ENCODE results near the gene GATA6.

Gene GATA6

DNA sequence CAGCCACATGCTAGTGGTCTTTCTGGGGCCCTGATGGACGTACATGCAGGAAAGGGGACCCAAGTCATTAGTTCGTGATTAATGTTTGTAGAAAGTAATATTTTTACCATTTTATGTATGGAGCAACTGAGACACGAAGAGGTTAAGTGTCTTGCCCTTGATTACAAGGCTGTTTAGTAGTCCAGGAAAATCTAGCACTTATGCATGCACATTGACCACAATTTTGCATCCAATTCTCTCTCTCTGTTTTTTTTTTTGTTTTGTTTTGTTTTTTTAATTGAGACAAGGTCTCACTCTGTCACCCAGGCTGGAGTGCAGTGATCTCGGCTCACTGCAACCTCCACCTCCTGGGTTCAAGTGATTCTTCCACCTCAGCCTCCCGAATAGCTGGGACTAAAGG lies 8.3 kb upstream of the GATA6 start:
- H2AFZ ChIP-seq (ENCODE audit: low read depth, low read length, severe bottlenecking), result no peak overlapping the region
- H3K9me2 ChIP-seq (replicated peaks; ENCODE audit: insufficient read depth, low read length), result no peaks in the 10 kb centered on the region
- H3K79me2 ChIP-seq (ENCODE audit: insufficient read depth, low read length), result no peaks in the 10 kb centered on the region
- H3K36me3 ChIP-seq (ENCODE audit: low read length), result no peaks in the 10 kb centered on the region
- no peaks in the 10 kb centered on the region for H3F3A ChIP-seq (ENCODE audit: insufficient read depth)
- H3K9ac ChIP-seq (ENCODE audit: low read length), result no peak overlapping the region
- H3K4me2 ChIP-seq (ENCODE audit: low read depth, low read length, poor library complexity, severe bottlenecking), result no peak overlapping the region
- H3K27ac ChIP-seq (ENCODE audit: low read depth, low read length), result no peak overlapping the region
- no peak overlapping the region for H3K4me3 ChIP-seq (ENCODE audit: insufficient read depth, low read length, poor library complexity, severe bottlenecking)
- no peaks in the 10 kb centered on the region for H3K27me3 ChIP-seq (ENCODE audit: low read length)
- no peaks in the 10 kb centered on the region for H3K9me3 ChIP-seq (ENCODE audit: insufficient read depth, low read length)
- H4K20me1 ChIP-seq (ENCODE audit: low read depth, low read length), result no peaks in the 10 kb centered on the region
- TF ChIP-seq, protein P1, sequence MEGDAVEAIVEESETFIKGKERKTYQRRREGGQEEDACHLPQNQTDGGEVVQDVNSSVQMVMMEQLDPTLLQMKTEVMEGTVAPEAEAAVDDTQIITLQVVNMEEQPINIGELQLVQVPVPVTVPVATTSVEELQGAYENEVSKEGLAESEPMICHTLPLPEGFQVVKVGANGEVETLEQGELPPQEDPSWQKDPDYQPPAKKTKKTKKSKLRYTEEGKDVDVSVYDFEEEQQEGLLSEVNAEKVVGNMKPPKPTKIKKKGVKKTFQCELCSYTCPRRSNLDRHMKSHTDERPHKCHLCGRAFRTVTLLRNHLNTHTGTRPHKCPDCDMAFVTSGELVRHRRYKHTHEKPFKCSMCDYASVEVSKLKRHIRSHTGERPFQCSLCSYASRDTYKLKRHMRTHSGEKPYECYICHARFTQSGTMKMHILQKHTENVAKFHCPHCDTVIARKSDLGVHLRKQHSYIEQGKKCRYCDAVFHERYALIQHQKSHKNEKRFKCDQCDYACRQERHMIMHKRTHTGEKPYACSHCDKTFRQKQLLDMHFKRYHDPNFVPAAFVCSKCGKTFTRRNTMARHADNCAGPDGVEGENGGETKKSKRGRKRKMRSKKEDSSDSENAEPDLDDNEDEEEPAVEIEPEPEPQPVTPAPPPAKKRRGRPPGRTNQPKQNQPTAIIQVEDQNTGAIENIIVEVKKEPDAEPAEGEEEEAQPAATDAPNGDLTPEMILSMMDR (IDR thresholded peaks at IDR 0.05; ENCODE audit: insufficient read depth, low read length, poor library complexity, severe bottlenecking), result no peak
- no peak for TF ChIP-seq EZH2phosphoT487 (conservative IDR thresholded peaks at IDR 0.05; ENCODE audit: low read length)

DNA sequence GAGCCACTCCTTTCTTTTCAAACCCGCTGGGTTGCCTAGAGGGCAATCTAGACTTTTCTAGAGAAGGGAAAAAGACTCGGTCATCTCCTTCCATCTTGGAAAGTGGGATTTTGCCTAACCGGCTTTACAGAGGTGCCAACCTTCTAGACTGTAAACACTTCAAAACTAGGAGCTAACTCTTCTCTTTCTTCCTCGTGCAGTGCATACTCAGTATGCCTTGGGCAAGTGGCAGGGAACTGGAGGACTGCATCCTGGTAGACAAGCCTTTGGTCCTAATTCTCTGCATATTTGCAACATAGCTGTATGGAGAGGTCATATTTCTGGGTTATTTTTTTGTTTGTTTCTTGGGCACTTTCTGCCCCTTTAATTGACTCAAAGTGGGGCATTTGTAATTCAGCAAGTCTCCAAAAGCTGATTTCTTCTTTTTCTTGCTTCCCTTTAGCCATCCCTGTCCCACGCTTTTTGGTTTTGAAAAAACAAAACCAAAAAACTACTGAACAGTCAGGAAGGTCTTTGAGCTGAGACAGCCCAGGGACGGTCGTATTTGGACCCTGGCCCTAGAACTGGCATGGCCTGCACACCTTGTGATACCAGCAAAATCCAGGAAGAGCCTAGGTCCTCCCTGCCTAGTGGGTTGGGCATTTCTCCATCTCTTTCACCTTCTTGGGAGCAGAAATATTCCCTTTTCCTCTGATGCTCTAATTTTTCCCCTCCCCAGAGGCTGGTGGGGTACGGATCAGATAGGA lies 5.8 kb upstream of the GATA6 start:
- H3K27me3 ChIP-seq (ENCODE audit: low read length), result no peaks in the 10 kb centered on the region
- TF ChIP-seq EZH2phosphoT487 (conservative IDR thresholded peaks at IDR 0.05; ENCODE audit: low read length), result no peak
- TF ChIP-seq, protein P1 (IDR thresholded peaks at IDR 0.05; ENCODE audit: insufficient read depth, low read length, poor library complexity, severe bottlenecking), result no peak
- no peaks in the 10 kb centered on the region for H4K20me1 ChIP-seq (ENCODE audit: low read depth, low read length)
- H2AFZ ChIP-seq (ENCODE audit: low read depth, low read length, severe bottlenecking), result no peak overlapping the region
- no peak overlapping the region for H3K4me2 ChIP-seq (ENCODE audit: low read depth, low read length, poor library complexity, severe bottlenecking)
- H3K27ac ChIP-seq (ENCODE audit: low read depth, low read length), result no peak overlapping the region
- H3F3A ChIP-seq (ENCODE audit: insufficient read depth), result no peaks in the 10 kb centered on the region
- H3K36me3 ChIP-seq (ENCODE audit: low read length), result no peaks in the 10 kb centered on the region
- peaks cover 4% of the 10 kb centered on the region; the same call in 1 of the 2 replicates for H3K9me3 ChIP-seq (ENCODE audit: insufficient read depth, low read length)
- H3K9ac ChIP-seq (ENCODE audit: low read length), result no peak overlapping the region
- H3K79me2 ChIP-seq (ENCODE audit: insufficient read depth, low read length), result no peaks in the 10 kb centered on the region
- no peaks in the 10 kb centered on the region for H3K9me2 ChIP-seq (replicated peaks; ENCODE audit: insufficient read depth, low read length)
- no peak overlapping the region for H3K4me3 ChIP-seq (ENCODE audit: insufficient read depth, low read length, poor library complexity, severe bottlenecking)

DNA sequence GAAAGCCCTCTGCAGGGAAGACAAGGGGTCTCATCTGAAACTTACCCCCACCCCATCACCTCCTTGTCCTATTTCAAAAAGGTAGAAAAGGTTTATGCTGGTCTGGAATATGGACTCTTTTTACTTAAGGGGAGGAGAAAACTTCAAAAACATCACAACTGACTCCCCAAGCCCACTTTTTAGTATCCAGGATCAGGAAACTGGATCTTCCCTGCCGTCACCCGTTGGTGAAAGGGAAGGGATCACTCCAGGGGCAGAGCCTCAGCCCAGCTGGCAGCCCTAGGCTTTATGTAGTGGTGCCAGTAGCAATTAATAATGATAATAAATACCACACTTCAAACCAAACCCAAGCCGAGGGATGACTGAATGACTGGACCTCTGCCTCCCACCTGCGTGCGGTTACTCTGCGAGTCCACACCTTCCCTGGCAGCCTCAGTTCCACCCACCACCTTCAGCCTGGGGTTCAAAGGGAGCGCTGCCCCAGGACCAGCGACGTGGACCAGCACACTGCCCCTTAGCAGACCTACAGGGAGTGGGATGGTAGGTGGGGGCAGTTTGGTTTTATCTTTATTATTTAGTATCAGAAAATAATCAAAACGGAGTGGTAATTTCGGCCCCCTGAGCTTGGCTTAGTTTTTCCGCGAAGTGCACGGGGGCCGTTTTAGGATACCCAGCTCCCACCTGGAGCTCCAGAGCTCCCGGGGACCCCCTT lies 4.9 kb upstream of the GATA6 start:
- Histone ChIP-seq H3K4me3 (ENCODE audit: insufficient read depth, low read length, poor library complexity, severe bottlenecking) (no peak overlapping the region), H3K27me3 (ENCODE audit: low read length) (no peaks in the 10 kb centered on the region), H3K9ac (ENCODE audit: low read length) (no peak overlapping the region), H3K9me2 (replicated peaks; ENCODE audit: insufficient read depth, low read length) (no peaks in the 10 kb centered on the region), H3K27ac (ENCODE audit: low read depth, low read length) (no peak overlapping the region), H3K79me2 (ENCODE audit: insufficient read depth, low read length) (no peaks in the 10 kb centered on the region), H4K20me1 (ENCODE audit: low read depth, low read length) (no peaks in the 10 kb centered on the region), H3F3A (ENCODE audit: insufficient read depth) (no peaks in the 10 kb centered on the region), H3K4me2 (ENCODE audit: low read depth, low read length, poor library complexity, severe bottlenecking) (no peak overlapping the region), H2AFZ (ENCODE audit: low read depth, low read length, severe bottlenecking) (no peak overlapping the region), H3K9me3 (ENCODE audit: insufficient read depth, low read length) (peaks cover 4% of the 10 kb centered on the region; the same call in 1 of the 2 replicates), H3K36me3 (ENCODE audit: low read length) (no peaks in the 10 kb centered on the region)
- no peak for TF ChIP-seq EZH2phosphoT487 (conservative IDR thresholded peaks at IDR 0.05; ENCODE audit: low read length)
- TF ChIP-seq, protein P1 (IDR thresholded peaks at IDR 0.05; ENCODE audit: insufficient read depth, low read length, poor library complexity, severe bottlenecking), result no peak
